ENCODE measurements around the gene PTPN4.
"Not testable (repeated sequence)": the region's sequence is repeated elsewhere in the genome, so short reads cannot be mapped to it uniquely, and the experiment has no call there.

- TF ChIP-seq POLR2AphosphoS5 (IDR thresholded peaks at IDR 0.05; ENCODE audit: insufficient read depth, low read depth, low read length); CTCF (IDR thresholded peaks at IDR 0.05; ENCODE audit: extremely low read depth in 1 of 2, insufficient read depth in 1 of 2, low read depth in 1 of 2, low read length in 2 of 2); POLR2A (IDR thresholded peaks at IDR 0.05; ENCODE audit: low read depth, low read length); MAX (IDR thresholded peaks at IDR 0.05; ENCODE audit: insufficient read depth, insufficient read length); MYC (IDR thresholded peaks at IDR 0.05; ENCODE audit: low read depth, low read length); GATA2 (IDR thresholded peaks at IDR 0.05; ENCODE audit: insufficient read depth, insufficient read length, low read depth, low read length); EZH2 (IDR thresholded peaks at IDR 0.05; ENCODE audit: borderline replicate concordance, low read depth, low read length, severe bottlenecking): not testable (repeated sequence)
Observed at GRCh38 chr2:119996896-119997891, 237.5 kb downstream of the PTPN4 start.
